ENCODE measurements around the gene POGZ.

DNA sequence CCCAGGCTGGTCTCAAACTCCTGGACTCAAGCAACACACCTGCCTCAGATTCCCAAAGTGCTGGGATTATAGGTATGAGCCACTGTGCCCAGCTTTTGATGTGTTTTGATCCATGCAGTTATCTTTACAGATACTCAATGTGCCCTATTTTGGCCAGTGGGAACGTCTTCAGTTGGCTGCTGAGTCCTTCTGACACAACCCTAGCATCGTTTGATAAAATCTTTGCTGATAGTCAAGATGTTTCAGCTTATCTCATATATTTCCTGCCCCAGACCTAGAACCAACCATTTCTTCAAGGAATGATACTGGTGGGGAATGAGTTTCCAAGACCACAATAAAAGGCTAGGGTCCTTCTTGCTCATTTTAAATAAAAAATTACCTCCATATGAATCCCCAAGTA, 11.6 kb downstream of the POGZ start:
- TF ChIP-seq, protein P1, sequence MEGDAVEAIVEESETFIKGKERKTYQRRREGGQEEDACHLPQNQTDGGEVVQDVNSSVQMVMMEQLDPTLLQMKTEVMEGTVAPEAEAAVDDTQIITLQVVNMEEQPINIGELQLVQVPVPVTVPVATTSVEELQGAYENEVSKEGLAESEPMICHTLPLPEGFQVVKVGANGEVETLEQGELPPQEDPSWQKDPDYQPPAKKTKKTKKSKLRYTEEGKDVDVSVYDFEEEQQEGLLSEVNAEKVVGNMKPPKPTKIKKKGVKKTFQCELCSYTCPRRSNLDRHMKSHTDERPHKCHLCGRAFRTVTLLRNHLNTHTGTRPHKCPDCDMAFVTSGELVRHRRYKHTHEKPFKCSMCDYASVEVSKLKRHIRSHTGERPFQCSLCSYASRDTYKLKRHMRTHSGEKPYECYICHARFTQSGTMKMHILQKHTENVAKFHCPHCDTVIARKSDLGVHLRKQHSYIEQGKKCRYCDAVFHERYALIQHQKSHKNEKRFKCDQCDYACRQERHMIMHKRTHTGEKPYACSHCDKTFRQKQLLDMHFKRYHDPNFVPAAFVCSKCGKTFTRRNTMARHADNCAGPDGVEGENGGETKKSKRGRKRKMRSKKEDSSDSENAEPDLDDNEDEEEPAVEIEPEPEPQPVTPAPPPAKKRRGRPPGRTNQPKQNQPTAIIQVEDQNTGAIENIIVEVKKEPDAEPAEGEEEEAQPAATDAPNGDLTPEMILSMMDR (IDR thresholded peaks at IDR 0.05): no peak
- no peak for TF ChIP-seq EP300 (IDR thresholded peaks at IDR 0.05)
- no peak for TF ChIP-seq POLR2A (IDR thresholded peaks at IDR 0.05; ENCODE audit: low read depth)
